ENCODE results near the gene CDKN2A. TPM values are rescaled to one million over a fixed set of nuclear protein-coding genes. Genes with fewer than 3 reads are reported as not detected.

Gene CDKN2A
- total and polyA plus RNA-seq, 3 donors from 2014 or later: 12.9 to 67.5 (median 20.4) TPM

DNA sequence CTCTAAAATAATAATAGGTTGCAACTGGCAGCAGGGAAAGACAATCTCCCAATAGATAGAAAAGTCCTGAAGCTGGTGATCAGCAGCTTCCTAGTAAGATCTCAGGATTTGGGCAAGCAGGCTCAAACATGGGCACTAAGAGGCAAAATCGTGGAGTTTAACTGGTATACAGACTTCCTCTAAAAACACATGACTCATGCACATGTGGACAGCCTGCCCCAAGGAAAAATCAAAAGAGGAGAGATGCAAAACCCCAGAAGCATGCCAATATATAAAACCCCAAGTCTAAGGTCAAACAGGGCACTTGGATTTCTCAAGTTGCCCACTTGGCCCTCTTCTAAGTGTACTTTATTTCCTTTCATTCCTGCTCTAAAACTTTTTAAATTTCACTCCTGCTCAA, 62.8 kb downstream of the CDKN2A start:
- Histone ChIP-seq H3K36me3 (ENCODE audit: low read depth, missing control alignments) (no peaks in the 10 kb centered on the region), H3K27me3 (no peaks in the 10 kb centered on the region), H3K9me3 (no peaks in the 10 kb centered on the region), H3K4me3 (no peak overlapping the region), H3K27ac (no peak overlapping the region), H3K4me1 (no peaks in the 10 kb centered on the region)
- DNase-seq: no peak
- whole genome bisulfite sequencing, 2 donors: 73 to 85% methylated on average over 1 of the region's 1 CpG
- TF ChIP-seq POLR2A (IDR thresholded peaks at IDR 0.05): no peak
- intact Hi-C loops (cut with DNase I; ENCODE audit: low total_unique reads): no loop called here

DNA sequence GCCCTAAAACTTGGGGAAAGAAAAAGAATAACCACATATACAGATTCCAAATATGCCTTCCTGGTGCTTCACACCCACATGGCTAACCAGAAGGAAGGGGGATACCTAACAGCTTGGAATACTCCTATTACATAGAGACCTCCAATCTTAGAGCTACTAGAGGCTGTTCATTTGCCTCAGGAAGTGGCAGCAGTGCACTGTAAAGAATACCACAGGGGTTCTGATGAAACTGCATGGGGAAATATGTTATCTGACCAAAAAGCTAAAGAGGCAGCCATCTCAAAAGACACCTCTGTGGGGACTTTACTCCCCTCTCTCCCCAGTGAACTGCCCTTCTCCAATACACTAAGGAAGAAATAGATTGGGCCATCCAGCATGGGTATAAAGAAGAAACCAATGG, 66.4 kb downstream of the CDKN2A start:
- H3K4me3 ChIP-seq: no peak overlapping the region
- TF ChIP-seq, protein P1, sequence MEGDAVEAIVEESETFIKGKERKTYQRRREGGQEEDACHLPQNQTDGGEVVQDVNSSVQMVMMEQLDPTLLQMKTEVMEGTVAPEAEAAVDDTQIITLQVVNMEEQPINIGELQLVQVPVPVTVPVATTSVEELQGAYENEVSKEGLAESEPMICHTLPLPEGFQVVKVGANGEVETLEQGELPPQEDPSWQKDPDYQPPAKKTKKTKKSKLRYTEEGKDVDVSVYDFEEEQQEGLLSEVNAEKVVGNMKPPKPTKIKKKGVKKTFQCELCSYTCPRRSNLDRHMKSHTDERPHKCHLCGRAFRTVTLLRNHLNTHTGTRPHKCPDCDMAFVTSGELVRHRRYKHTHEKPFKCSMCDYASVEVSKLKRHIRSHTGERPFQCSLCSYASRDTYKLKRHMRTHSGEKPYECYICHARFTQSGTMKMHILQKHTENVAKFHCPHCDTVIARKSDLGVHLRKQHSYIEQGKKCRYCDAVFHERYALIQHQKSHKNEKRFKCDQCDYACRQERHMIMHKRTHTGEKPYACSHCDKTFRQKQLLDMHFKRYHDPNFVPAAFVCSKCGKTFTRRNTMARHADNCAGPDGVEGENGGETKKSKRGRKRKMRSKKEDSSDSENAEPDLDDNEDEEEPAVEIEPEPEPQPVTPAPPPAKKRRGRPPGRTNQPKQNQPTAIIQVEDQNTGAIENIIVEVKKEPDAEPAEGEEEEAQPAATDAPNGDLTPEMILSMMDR (IDR thresholded peaks at IDR 0.05): no peak
- no peak for TF ChIP-seq POLR2A (IDR thresholded peaks at IDR 0.05)
- intact Hi-C loops (cut with DNase I; ENCODE audit: low total_unique reads): no loop called here
- H3K9me3 ChIP-seq: no peaks in the 10 kb centered on the region
- no peaks in the 10 kb centered on the region for H3K36me3 ChIP-seq (ENCODE audit: low read depth, missing control alignments)
- DNase-seq: no peak
- H3K4me1 ChIP-seq: no peaks in the 10 kb centered on the region
- H3K27me3 ChIP-seq: no peaks in the 10 kb centered on the region
- no peak overlapping the region for H3K27ac ChIP-seq

DNA sequence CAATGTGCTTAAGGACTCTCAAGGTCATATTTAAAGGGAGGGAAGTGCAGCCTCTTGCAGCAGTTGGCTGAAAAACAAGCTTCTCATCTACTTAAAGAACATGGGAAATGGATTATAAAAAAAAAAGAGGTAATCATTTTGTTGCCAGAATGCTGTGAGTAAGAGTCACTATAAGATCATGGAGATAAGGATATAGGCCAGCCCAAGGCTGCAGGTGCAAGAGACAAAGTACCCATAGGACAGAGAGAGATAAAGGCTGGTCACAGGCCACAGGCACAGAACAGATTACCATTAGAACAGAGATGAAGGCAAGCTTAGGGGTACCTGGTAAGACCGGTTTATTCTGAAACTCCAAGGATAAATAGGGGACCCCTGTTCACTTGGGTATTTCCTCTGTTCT, 70.5 kb downstream of the CDKN2A start:
- H3K4me1 ChIP-seq: no peaks in the 10 kb centered on the region
- no peak overlapping the region for H3K4me3 ChIP-seq
- H3K27me3 ChIP-seq: no peaks in the 10 kb centered on the region
- 94 to 96% methylated on average over 1 of the region's 1 CpG for WGBS, 2 donors
- TF ChIP-seq, protein P1 (IDR thresholded peaks at IDR 0.05): no peak
- DNase-seq: no peak
- H3K9me3 ChIP-seq: no peaks in the 10 kb centered on the region
- no peaks in the 10 kb centered on the region for H3K36me3 ChIP-seq (ENCODE audit: low read depth, missing control alignments)
- no peak overlapping the region for H3K27ac ChIP-seq
- intact Hi-C loops (cut with DNase I; ENCODE audit: low total_unique reads): no loop called here

DNA sequence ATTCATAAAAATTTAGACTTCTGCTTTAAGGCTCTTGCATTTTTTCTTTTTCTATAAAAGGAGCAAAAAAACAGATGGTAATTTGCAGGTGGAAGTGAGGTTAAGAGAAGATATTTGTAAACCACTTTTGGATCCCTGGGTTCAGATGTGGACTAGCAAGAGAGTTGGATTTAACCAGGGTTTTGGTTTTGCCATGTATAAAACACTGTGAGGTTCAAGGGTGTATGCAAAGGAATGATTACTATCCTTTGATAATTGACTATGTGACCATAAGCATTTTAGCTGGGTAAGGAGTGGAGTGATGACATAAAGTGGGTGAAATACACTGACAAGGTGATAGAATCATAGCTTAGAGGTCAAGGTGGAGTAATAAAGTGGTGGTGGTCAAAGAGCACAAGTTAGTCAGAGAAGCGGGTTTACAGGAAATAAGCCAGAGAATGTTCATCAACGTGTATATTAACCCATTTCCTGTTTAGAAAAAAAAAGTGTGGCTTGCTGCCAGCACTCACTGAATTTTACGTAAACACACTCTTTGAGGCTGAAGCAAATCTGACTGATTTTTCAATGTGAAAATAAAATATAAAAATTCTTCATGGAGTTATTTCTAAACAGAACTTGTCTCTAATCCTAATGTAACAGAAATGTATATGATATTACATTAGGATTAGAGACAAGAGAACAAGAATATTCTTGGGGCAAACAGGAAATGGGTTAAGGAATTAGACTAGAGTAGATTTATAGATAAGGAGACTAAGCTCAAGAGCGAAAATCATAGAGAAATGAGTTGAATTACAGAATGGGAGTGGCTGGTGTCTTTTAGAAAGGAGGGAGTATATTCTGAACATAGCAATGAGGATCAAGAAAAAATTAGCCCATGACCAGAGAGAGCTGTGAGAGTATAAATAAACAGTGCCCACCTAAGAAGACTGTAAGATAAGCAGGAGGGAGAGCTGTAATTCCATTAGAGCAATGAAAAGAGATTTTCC, 74.5 kb downstream of the CDKN2A start:
- no peak for TF ChIP-seq POLR2A (IDR thresholded peaks at IDR 0.05)
- TF ChIP-seq, protein P1 (IDR thresholded peaks at IDR 0.05): no peak
- intact Hi-C loops (cut with DNase I; ENCODE audit: low total_unique reads): no loop called here
- WGBS, 2 donors: 32 to 49% methylated on average over 4 of the region's 4 CpGs
- Histone ChIP-seq H3K4me3 (no peak overlapping the region), H3K27ac (no peak overlapping the region), H3K9me3 (no peaks in the 10 kb centered on the region), H3K27me3 (no peaks in the 10 kb centered on the region), H3K36me3 (ENCODE audit: low read depth, missing control alignments) (no peaks in the 10 kb centered on the region), H3K4me1 (no peaks in the 10 kb centered on the region)
- DNase-seq: no peak

Other genes starting within 250 kb of the CDKN2A start
- gene MTAP, start 191.8 kb downstream of the CDKN2A start, total RNA-seq: 10 to 100 TPM; 19.3 to 21.2 TPM
- gene MTAP, start 191.8 kb downstream of the CDKN2A start, polyA plus RNA-seq (ENCODE audit: insufficient read depth, low read depth, low replicate concordance): 18.2 TPM
- gene CDKN2B-AS1, start 399 bp upstream of the CDKN2A start, total RNA-seq: 1 to 10 TPM; 3.0 to 3.5 TPM
- 2.2 TPM for gene CDKN2B-AS1, start 399 bp upstream of the CDKN2A start, polyA plus RNA-seq (ENCODE audit: insufficient read depth, low read depth, low replicate concordance)
- gene CDKN2B, start 14.9 kb upstream of the CDKN2A start, total RNA-seq: 10 to 100 TPM; 17.3 to 28.7 TPM
- 11.8 TPM for gene CDKN2B, start 14.9 kb upstream of the CDKN2A start, polyA plus RNA-seq (ENCODE audit: insufficient read depth, low read depth, low replicate concordance)